K562 treated with DMSO at 1 percent for 48 hours (cell line): Measurements from ENCODE around the gene CALM3. TPM values are rescaled to one million over a fixed set of nuclear protein-coding genes. Genes with fewer than 3 reads are reported as not detected.

Experiments
- total RNA-seq: library from RNA; unstranded; fragments of 300-600 nt; gene quantifications from 2 replicates; pipeline ENCODE4 v1.2.3, GENCODE V29; 2022; ENCODE audit warnings: low replicate concordance; ENCODE audit errors: extremely low read depth

CALM3 gene
- 341 TPM in 1 of 2 replicates, not detected in the other for total RNA-seq

DNA sequence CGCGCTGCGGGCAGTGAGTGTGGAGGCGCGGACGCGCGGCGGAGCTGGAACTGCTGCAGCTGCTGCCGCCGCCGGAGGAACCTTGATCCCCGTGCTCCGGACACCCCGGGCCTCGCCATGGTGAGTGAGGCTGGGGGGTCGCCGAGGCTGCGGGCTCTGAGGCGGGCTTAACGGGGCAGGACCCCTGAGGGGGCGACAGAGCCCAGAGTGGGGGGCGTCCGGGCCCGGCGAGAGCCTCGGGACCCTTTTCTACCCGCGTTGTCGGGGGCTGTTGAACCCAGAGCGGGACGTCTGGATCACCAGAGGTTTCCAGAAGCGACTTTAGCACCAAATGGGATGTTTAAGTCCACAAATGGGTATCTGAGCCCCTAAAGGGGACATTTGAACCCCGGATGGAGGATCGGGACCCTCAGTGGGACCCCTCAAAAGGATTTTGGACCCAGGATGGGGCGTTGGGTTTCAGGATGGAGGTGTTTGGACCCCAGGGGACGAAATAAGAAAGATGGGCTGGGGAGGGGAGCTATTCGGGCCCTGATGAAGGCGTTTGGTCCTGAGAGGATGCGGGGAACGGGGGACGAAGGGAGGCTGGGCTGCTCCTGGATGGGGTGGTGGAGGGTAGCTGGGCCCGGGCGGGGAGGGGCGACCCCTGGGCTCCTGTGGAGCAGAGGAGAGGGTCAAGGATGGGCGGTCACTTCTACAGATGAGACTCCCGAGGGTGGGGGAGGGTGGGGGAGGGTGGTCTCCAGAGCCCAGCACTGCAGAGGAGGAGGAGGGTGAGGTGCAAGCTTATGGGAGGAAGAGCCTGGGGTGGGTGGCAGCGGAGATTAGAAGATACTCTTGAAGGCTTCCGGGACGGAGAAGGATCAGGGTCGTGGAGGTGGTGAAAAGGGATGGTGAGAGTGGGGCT, at the start of gene CALM3:
CALM3 (plus strand) TSS at position 13 of the 907 bp plus-strand sequence; CDS start at position 118, 105 bp downstream.

GRCh38 chr19:46624958-46625661, 24.0 kb downstream of the CALM3 start, which contains the start of gene PTGIR:
PTGIR (minus strand) TSS chr19:46625089; CDS start chr19:46624225, 864 bp downstream.

GRCh38 chr19:46635920-46636761, 35.0 kb downstream of the CALM3 start, which contains the start of gene GNG8:
GNG8 (minus strand) TSS chr19:46636202; CDS start chr19:46634682, 1,520 bp downstream.

Other genes with a start within 250 kb of the CALM3 start
- gene CCDC8, start 187.8 kb upstream of the CALM3 start, total RNA-seq = not detected in 2 replicates
- gene PNMA8C, start 172.4 kb upstream of the CALM3 start, total RNA-seq = not detected in 2 replicates
- not detected in 2 replicates for gene PNMA8A, start 129.8 kb upstream of the CALM3 start, total RNA-seq
- gene PNMA8B, start 105.5 kb upstream of the CALM3 start, total RNA-seq = not detected in 2 replicates
- not detected in 2 replicates for gene PTGIR, start 23.8 kb downstream of the CALM3 start, total RNA-seq
- not detected in 2 replicates for gene GNG8, start 34.9 kb downstream of the CALM3 start, total RNA-seq
- gene DACT3, start 59.9 kb downstream of the CALM3 start, total RNA-seq = not detected in 2 replicates
- not detected in 2 replicates for gene PRKD2, start 115.8 kb downstream of the CALM3 start, total RNA-seq
- gene FKRP, start 144.7 kb downstream of the CALM3 start, total RNA-seq = not detected in 2 replicates
- gene STRN4, start 145.1 kb downstream of the CALM3 start, total RNA-seq = not detected in 2 replicates
- 457 TPM in 1 of 2 replicates, not detected in the other for gene SLC1A5, start 187.3 kb downstream of the CALM3 start, total RNA-seq
- gene AP2S1, start 249.5 kb downstream of the CALM3 start, total RNA-seq = not detected in 2 replicates